GM06990 (cell line): ENCODE data around the gene ANXA3.
"Not testable (repeated sequence)": the region's sequence is repeated elsewhere in the genome, so short reads cannot be mapped to it uniquely, and the experiment has no call there.

Source experiments
- DNase-seq: peaks from one replicate; pipeline ENCODE4 v3.0.0-alpha.2; 2011; ENCODE audit not compliant: insufficient read length; ENCODE audit errors: extremely low read depth
- H3K27me3 ChIP-seq: replicated peaks from 2 replicates; pipeline ENCODE4 v1.6.0; 2011; ENCODE audit warnings: low read length; ENCODE audit not compliant: control insufficient read depth, insufficient read depth
- H3K36me3 ChIP-seq: 2 replicates; pipeline ENCODE4 v1.5.1; 2011; ENCODE audit warnings: low read length; ENCODE audit not compliant: control insufficient read depth, insufficient read depth
- H3K4me3 ChIP-seq: replicated peaks from 2 replicates; pipeline ENCODE4 v1.5.1; 2011; ENCODE audit warnings: low read depth, mild to moderate bottlenecking, control low read depth, low read length
- TF ChIP-seq, protein P1 (sequence below): IDR thresholded peaks from 2 replicates; pipeline ENCODE4 v1.5.1; 2011; ENCODE audit warnings: low read length, control low read depth, mild to moderate bottlenecking, inconsistent platforms; ENCODE audit not compliant: insufficient read depth, poor library complexity, severe bottlenecking

The ANXA3 gene

DNA sequence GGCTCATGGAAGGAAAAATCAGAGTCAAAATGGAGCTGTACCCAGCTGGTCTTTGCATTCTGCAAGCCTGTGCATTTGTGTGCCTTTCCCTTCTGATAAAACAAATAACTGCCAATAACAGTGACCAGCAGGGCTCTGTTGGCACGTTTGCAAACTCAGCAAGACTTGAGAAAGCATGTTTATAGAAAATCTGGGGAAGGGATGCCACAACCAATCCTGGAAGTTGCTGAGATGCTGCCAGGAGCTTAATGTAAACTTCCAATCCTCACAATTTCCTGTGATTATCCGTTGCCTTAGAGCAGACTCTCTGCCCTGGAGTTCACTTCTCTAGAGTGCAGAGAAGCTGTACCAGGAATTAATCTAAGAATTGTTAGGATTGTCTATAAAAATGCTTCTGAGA lies 6.9 kb upstream of the ANXA3 start:
- DNase-seq = no peak
- Histone ChIP-seq H3K27me3 (no peaks in the 10 kb centered on the region; the same call in 1 of the 2 replicates), H3K4me3 (no peak overlapping the region), H3K36me3 (no peaks in the 10 kb centered on the region)
- TF ChIP-seq, protein P1, sequence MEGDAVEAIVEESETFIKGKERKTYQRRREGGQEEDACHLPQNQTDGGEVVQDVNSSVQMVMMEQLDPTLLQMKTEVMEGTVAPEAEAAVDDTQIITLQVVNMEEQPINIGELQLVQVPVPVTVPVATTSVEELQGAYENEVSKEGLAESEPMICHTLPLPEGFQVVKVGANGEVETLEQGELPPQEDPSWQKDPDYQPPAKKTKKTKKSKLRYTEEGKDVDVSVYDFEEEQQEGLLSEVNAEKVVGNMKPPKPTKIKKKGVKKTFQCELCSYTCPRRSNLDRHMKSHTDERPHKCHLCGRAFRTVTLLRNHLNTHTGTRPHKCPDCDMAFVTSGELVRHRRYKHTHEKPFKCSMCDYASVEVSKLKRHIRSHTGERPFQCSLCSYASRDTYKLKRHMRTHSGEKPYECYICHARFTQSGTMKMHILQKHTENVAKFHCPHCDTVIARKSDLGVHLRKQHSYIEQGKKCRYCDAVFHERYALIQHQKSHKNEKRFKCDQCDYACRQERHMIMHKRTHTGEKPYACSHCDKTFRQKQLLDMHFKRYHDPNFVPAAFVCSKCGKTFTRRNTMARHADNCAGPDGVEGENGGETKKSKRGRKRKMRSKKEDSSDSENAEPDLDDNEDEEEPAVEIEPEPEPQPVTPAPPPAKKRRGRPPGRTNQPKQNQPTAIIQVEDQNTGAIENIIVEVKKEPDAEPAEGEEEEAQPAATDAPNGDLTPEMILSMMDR = no peak

DNA sequence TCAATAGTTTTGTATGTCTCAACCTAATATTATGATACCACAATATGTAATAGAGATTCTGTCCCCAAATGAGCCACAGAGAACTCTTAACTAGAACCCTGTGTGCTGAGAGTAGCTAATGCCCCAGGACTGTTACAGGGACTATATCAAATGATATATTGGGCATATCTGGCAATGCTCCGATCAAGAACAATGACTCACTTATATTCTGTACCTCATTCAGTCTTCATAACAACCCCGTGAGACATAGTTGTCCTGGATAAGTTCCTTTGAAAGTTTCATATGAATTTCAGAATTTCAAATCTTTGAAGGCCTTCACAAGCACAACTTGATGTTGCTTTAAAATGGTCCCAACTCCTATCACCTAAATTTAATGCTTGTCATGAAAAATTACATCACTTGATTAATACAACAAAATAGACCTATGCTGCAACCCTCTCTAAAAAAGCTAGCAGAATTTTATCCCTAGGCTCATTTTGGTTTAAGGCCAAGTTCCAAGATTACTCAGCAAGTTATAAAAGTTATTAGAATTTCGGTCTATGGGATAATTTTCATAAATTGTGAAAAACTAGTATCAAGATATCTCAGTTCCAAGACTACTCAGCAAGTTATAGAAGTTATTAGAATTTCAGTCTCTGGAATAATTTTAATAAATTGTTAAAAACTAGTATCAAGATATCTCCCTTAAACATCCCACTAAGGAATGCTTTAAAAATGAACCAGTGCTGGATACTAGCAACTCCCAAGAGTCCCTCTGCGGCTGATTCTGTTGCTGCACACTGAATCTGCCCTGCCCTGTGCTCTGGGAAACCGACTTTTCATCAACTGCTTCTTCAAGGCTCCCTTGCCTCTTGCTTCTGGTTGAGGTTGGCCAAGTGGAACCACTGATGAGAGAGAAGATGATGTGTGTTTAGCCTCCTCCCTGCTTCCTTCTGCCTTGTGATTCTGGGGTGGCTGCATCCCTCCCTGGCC lies 6.0 kb upstream of the ANXA3 start:
- Histone ChIP-seq H3K36me3 (no peaks in the 10 kb centered on the region), H3K27me3 (no peaks in the 10 kb centered on the region; the same call in none of the 2 replicates), H3K4me3 (no peak overlapping the region)
- TF ChIP-seq, protein P1 = no peak
- DNase-seq = no peak

DNA sequence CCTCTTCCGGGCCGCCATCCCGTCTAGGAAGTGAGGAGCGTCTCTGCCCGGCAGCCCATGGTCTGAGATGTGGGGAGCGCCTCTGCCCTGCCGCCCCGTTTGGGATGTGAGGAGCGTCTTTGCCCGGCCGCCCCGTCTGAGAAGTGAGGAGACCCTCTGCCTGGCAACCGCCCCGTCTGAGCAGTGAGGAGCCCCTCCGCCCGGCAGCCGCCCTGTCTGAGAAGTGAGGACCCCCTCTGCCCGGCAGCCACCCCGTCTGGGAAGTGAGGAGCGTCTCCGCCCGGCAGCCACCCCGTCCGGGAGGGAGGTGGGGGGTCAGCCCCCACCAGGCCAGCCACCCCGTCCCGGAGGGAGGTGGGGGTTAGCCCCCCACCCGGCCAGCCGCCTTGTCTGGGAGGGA lies 3.7 kb upstream of the ANXA3 start:
- DNase-seq, H3K36me3 ChIP-seq, H3K27me3 ChIP-seq, H3K4me3 ChIP-seq: not testable (repeated sequence)

DNA sequence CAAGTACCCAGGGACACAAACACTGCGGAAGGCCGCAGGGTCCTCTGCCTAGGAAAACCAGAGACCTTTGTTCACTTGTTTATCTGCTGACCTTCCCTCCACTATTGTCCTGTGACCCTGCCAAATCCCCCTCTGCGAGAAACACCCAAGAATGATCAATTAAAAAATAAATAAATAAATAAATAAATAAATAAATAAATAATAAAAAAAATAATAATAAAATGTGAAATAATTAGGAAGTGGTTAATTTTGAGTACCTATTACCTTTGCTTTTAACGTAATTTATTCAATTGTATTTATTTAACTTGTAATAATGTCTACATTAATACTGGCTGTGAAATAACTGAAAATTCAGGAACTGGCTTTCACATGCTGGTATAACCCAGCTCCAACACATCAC lies 2.7 kb upstream of the ANXA3 start:
- DNase-seq, H3K4me3 ChIP-seq, H3K27me3 ChIP-seq, H3K36me3 ChIP-seq: not testable (repeated sequence)

GRCh38 chr4:78552389-78553042 lies 946 bp downstream of the ANXA3 start:
- Histone ChIP-seq H3K27me3 (no peaks in the 10 kb centered on the region; the same call in none of the 2 replicates), H3K36me3 (no peaks in the 10 kb centered on the region), H3K4me3 (no peak overlapping the region)
- TF ChIP-seq, protein P1 = no peak
- no peak for DNase-seq

GRCh38 chr4:78553043-78553396 lies 1.4 kb downstream of the ANXA3 start:
- no peak for DNase-seq
- TF ChIP-seq, protein P1 = no peak
- no peaks in the 10 kb centered on the region for H3K36me3 ChIP-seq
- no peaks in the 10 kb centered on the region; the same call in none of the 2 replicates for H3K27me3 ChIP-seq
- H3K4me3 ChIP-seq = no peak overlapping the region
